Hindlimb muscle (tissue), 1 donor: ENCODE data around the gene CNTN3. TPM values are rescaled to one million over a fixed set of nuclear protein-coding genes. Genes with fewer than 3 reads are reported as not detected.

Source experiments
- DNase-seq: peaks from one replicate; pipeline ENCODE4 v3.0.0-alpha.2; 2013
- polyA plus RNA-seq: library from polyadenylated mRNA; unstranded; fragments of 120-200 nt; gene quantifications from one replicate; pipeline ENCODE4 v1.2.1, GENCODE V29; 2013; ENCODE audit not compliant: insufficient read length

Gene CNTN3
- polyA plus RNA-seq, 1 donor: 7.2 TPM

GRCh38 chr3:74607803-74608202 lies 6.7 kb downstream of the CNTN3 start:
- DNase-seq: no peak

GRCh38 chr3:74606996-74607395 lies 7.5 kb downstream of the CNTN3 start:
- no peak for DNase-seq

GRCh38 chr3:74605437-74605836 lies 9.0 kb downstream of the CNTN3 start:
- DNase-seq: no peak

- no peak for DNase-seq
Observed at GRCh38 chr3:74603292-74603691, 11.2 kb downstream of the CNTN3 start.

- no peak for DNase-seq
Observed at GRCh38 chr3:74602471-74602870, 12.0 kb downstream of the CNTN3 start.

GRCh38 chr3:74601793-74602192 lies 12.7 kb downstream of the CNTN3 start:
- no peak for DNase-seq

- DNase-seq: no peak
Observed at GRCh38 chr3:74599564-74599963, 14.9 kb downstream of the CNTN3 start.

- DNase-seq: no peak
Observed at GRCh38 chr3:74593152-74593551, 21.3 kb downstream of the CNTN3 start.

- DNase-seq: no peak
Observed at GRCh38 chr3:74592359-74592758, 22.1 kb downstream of the CNTN3 start.

GRCh38 chr3:74591946-74592345 lies 22.5 kb downstream of the CNTN3 start:
- no peak for DNase-seq

- DNase-seq: peak; percentile 22
Observed at GRCh38 chr3:74591342-74591741, 23.1 kb downstream of the CNTN3 start.

- no peak for DNase-seq
Observed at GRCh38 chr3:74590620-74591262, 23.7 kb downstream of the CNTN3 start.

GRCh38 chr3:74584782-74585181 lies 29.7 kb downstream of the CNTN3 start:
- no peak for DNase-seq

GRCh38 chr3:74582982-74583381 lies 31.5 kb downstream of the CNTN3 start:
- no peak for DNase-seq

- DNase-seq: no peak
Observed at GRCh38 chr3:74575857-74576256, 38.6 kb downstream of the CNTN3 start.

- no peak for DNase-seq
Observed at GRCh38 chr3:74571118-74571517, 43.3 kb downstream of the CNTN3 start.
